Hypothalamus (tissue), 51 donors: ENCODE measurements around the gene RNF152.

Experiments used
- DNase-seq, 51 donors: peaks; one replicate each; lab custom pipeline; 2025; lab: John Stamatoyannopoulos, UW

Gene RNF152

DNA sequence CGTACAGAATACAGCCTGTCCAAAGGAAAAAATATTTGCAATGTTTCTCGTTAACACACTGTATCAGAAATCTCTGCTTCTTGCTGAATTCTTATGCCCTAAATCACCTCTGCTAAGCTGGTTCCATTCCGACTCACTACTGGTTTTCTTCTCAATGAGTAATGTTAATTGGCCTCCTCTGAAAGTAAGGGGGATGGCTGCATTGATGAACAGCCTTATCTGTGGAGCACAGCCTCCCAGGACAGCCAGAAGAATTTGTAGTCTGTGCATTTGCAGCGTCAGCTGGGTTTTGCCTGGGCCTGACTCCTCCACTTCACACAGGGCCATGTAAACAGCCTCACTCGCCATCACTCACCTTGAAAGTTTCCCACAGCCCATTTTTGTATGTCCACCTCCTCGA is 127.7 kb downstream of the RNF152 start:
- no peak for DNase-seq

DNA sequence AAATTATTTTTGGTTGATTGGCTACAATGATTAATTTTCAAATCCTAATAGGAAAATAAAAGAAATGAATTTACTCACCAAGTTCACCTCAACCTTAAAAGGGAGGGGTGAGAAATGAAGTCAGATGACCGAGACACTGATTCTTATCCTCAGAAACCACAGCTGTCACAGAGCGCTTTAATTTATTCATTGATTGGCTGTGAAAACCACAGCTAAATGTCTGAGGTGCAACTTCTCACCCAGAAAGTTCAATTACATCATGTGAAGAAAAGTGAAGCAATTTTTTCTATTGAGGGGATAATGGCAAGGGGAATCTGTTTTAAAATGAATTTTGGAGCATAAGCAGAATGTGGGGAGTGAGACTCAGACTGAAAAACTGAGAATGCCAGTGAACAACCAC is 128.4 kb downstream of the RNF152 start:
- no peak for DNase-seq

DNA sequence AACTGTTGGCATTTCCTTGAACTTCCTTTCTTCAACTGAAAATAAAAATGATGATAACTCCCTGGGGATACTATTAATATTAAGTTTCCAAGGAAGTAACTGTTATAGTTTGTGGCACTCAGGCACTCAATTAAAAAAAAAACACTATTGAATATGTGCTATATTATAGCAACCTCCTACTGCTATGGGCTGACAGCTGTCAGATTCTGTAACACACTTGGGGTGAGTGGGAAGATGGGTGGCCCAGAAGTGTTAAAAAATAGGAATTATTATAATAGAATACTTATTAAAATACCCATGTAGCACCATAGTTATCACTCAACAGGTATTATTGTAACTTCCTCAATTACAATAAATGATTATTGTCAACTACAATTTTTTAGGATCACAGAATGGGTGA is 130.9 kb downstream of the RNF152 start:
- no peak for DNase-seq
